ENCODE measurements around the gene UGT1A1.

UGT1A1 gene

DNA sequence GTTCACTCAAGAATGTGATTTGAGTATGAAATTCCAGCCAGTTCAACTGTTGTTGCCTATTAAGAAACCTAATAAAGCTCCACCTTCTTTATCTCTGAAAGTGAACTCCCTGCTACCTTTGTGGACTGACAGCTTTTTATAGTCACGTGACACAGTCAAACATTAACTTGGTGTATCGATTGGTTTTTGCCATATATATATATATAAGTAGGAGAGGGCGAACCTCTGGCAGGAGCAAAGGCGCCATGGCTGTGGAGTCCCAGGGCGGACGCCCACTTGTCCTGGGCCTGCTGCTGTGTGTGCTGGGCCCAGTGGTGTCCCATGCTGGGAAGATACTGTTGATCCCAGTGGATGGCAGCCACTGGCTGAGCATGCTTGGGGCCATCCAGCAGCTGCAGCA lies at the start of gene UGT1A1:
Gene UGT1A1 (plus strand): TSS at position 228 of the 400 bp plus-strand sequence. CDS start 18 bp downstream, at position 246.
- Histone ChIP-seq H3K27me3 (ENCODE audit: control insufficient read depth, low read length) (peaks cover 6% of the 10 kb centered on the region), H4K20me1 (ENCODE audit: control insufficient read depth, insufficient read depth, low read depth, low read length) (no peaks in the 10 kb centered on the region), H3K36me3 (ENCODE audit: control insufficient read depth, low read length) (no peaks in the 10 kb centered on the region), H3K4me2 (ENCODE audit: low read length) (no peak within 1 kb of the TSS), H3K27ac (ENCODE audit: low read depth, low read length) (no peak within 1 kb of the TSS), H3K9me3 (ENCODE audit: control insufficient read depth, insufficient read depth, low read length) (no peaks in the 10 kb centered on the region), H3K4me3 (ENCODE audit: low read length) (no peak within 1 kb of the TSS), H3K4me1 (ENCODE audit: control insufficient read depth, low read length) (no peaks in the 10 kb centered on the region), H3K79me2 (ENCODE audit: control insufficient read depth, low read length) (no peaks in the 10 kb centered on the region), H3K9me2 (replicated peaks; ENCODE audit: control insufficient read depth, low read length) (no peaks in the 10 kb centered on the region), H3F3A (ENCODE audit: control insufficient read depth, insufficient read depth) (no peaks in the 10 kb centered on the region)
- TF ChIP-seq EZH2phosphoT487 (IDR thresholded peaks at IDR 0.05; ENCODE audit: borderline replicate concordance, low read length): no peak
- TF ChIP-seq, protein P1, sequence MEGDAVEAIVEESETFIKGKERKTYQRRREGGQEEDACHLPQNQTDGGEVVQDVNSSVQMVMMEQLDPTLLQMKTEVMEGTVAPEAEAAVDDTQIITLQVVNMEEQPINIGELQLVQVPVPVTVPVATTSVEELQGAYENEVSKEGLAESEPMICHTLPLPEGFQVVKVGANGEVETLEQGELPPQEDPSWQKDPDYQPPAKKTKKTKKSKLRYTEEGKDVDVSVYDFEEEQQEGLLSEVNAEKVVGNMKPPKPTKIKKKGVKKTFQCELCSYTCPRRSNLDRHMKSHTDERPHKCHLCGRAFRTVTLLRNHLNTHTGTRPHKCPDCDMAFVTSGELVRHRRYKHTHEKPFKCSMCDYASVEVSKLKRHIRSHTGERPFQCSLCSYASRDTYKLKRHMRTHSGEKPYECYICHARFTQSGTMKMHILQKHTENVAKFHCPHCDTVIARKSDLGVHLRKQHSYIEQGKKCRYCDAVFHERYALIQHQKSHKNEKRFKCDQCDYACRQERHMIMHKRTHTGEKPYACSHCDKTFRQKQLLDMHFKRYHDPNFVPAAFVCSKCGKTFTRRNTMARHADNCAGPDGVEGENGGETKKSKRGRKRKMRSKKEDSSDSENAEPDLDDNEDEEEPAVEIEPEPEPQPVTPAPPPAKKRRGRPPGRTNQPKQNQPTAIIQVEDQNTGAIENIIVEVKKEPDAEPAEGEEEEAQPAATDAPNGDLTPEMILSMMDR (IDR thresholded peaks at IDR 0.05; ENCODE audit: low read depth, low read length, poor library complexity, severe bottlenecking): no peak

DNA sequence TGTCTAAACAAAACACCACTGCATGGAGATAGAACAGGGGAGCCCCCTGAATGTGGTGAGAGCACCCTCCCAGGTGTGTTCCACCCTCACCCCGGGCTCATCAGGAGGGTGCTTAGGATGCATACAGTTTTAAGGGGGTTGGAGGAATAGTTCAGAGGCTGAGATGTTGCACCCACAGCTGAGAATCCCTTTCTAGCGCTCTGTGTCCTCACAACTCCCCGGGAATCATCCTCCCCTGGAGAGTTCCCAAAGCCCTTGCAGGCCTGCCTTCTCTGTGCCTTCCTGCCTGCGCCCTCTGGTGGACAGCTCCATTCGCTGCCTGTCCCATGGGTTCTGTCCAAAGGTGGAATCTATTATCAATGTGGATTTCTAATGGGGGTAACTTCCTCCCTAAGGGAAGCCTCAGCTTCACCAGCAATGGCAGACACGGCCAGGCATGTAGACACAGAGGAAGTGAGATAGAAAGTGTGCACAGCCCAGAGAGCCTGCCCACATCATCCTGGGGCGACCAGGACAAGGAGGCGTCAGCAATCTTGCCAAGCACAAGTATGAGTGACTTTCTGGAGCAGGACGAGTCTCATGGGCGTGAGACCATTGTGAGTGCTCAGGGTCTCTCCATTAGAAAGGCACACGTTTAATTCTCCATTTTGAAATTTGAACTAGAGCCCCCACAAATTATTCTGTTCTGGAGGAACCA lies 48.6 kb upstream of the UGT1A1 start:
- Histone ChIP-seq H3K79me2 (ENCODE audit: control insufficient read depth, low read length) (no peaks in the 10 kb centered on the region), H3K9me2 (replicated peaks; ENCODE audit: control insufficient read depth, low read length) (no peaks in the 10 kb centered on the region), H3K27me3 (ENCODE audit: control insufficient read depth, low read length) (peaks cover 7% of the 10 kb centered on the region; the same call in 1 of the 2 replicates), H3K4me1 (ENCODE audit: control insufficient read depth, low read length) (no peaks in the 10 kb centered on the region), H4K20me1 (ENCODE audit: control insufficient read depth, insufficient read depth, low read depth, low read length) (no peaks in the 10 kb centered on the region), H3K36me3 (ENCODE audit: control insufficient read depth, low read length) (no peaks in the 10 kb centered on the region), H3F3A (ENCODE audit: control insufficient read depth, insufficient read depth) (no peaks in the 10 kb centered on the region), H3K4me3 (ENCODE audit: low read length) (no peak overlapping the region), H3K4me2 (ENCODE audit: low read length) (no peak overlapping the region), H3K9me3 (ENCODE audit: control insufficient read depth, insufficient read depth, low read length) (no peaks in the 10 kb centered on the region), H3K27ac (ENCODE audit: low read depth, low read length) (no peak overlapping the region)
- TF ChIP-seq EZH2phosphoT487 (IDR thresholded peaks at IDR 0.05; ENCODE audit: borderline replicate concordance, low read length): no peak
- TF ChIP-seq, protein P1 (IDR thresholded peaks at IDR 0.05; ENCODE audit: low read depth, low read length, poor library complexity, severe bottlenecking): peak; percentile 94

DNA sequence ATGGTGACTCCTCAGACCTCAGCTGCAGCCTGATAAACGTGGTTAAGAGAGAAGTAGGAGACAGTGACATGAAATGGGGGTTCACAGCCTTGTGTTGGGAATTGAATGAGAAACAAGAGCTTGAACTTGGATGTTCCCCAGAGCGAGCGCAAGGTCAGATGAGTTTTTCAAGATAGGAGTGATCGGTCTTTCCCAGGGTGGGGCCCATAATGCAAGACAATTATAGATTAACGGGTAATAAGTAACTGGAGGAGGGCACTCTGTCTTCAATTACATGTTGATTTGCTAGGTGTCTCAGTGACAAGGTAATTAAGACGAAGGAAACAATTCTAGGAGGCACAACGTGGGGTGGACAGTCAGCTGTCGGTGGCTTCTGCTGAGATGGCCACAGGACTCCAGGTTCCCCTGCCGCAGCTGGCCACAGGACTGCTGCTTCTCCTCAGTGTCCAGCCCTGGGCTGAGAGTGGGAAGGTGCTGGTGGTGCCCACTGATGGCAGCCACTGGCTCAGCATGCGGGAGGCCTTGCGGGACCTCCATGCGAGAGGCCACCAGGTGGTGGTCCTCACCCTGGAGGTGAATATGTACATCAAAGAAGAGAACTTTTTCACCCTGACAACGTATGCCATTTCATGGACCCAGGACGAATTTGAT lies 47.3 kb upstream of the UGT1A1 start, which contains the start of gene UGT1A5:
Gene UGT1A5 (plus strand): TSS at position 297 of the 651 bp plus-strand sequence. CDS start 85 bp downstream, at position 382.
- Histone ChIP-seq H3K9me2 (replicated peaks; ENCODE audit: control insufficient read depth, low read length) (no peaks in the 10 kb centered on the region), H3F3A (ENCODE audit: control insufficient read depth, insufficient read depth) (no peaks in the 10 kb centered on the region), H3K27me3 (ENCODE audit: control insufficient read depth, low read length) (peaks cover 10% of the 10 kb centered on the region; the same call in 1 of the 2 replicates), H3K27ac (ENCODE audit: low read depth, low read length) (no peak within 1 kb of the TSS), H3K4me1 (ENCODE audit: control insufficient read depth, low read length) (no peaks in the 10 kb centered on the region), H3K36me3 (ENCODE audit: control insufficient read depth, low read length) (no peaks in the 10 kb centered on the region), H3K9me3 (ENCODE audit: control insufficient read depth, insufficient read depth, low read length) (no peaks in the 10 kb centered on the region), H3K79me2 (ENCODE audit: control insufficient read depth, low read length) (no peaks in the 10 kb centered on the region), H4K20me1 (ENCODE audit: control insufficient read depth, insufficient read depth, low read depth, low read length) (no peaks in the 10 kb centered on the region), H3K4me2 (ENCODE audit: low read length) (no peak within 1 kb of the TSS), H3K4me3 (ENCODE audit: low read length) (no peak within 1 kb of the TSS)
- TF ChIP-seq, protein P1 (IDR thresholded peaks at IDR 0.05; ENCODE audit: low read depth, low read length, poor library complexity, severe bottlenecking): no peak
- no peak for TF ChIP-seq EZH2phosphoT487 (IDR thresholded peaks at IDR 0.05; ENCODE audit: borderline replicate concordance, low read length)

Data from DOHH2 (cell line).